IMR-90 (cell line): ENCODE data around the gene KRT78. TPM values are rescaled to one million over a fixed set of nuclear protein-coding genes. Genes with fewer than 3 reads are reported as not detected.

ENCODE experiments used
- ATAC-seq: fragments of 200-7000 bp; cut with Tn5 transposase; 2 replicates; pipeline ENCODE4 v1.9.1; 2020; ENCODE audit warnings: low read depth, mild to moderate bottlenecking, moderate library complexity
- BruUV-seq: library from RNA; stranded (reverse); fragments of 400-500 nt; replicated peaks from 2 replicates; lab custom pipeline; 2021; lab: Mats Ljungman, UMichigan
- CTCF ChIA-PET: fragments of 300-600 bp; formaldehyde crosslinking; extraction: SDS; loops from one replicate; lab custom pipeline; 2021; ENCODE audit warnings: antibody characterized with exemption; lab: Yijun Ruan, JAX
- POLR2A ChIA-PET: fragments of 300-600 bp; sonication (Branson Sonifier 250); formaldehyde crosslinking; loops from one replicate; lab custom pipeline; 2022; ENCODE audit warnings: antibody characterized with exemption; ENCODE audit not compliant: unreplicated experiment; lab: Charles Lee
- DNase-seq: peaks from one replicate; pipeline ENCODE4 v3.0.0; 2013
- H2AFZ ChIP-seq: replicated peaks from 2 replicates; pipeline ENCODE3; 2013; ENCODE audit warnings: low read length, mild to moderate bottlenecking; ENCODE audit not compliant: poor library complexity
- H2AK5ac ChIP-seq: 2 replicates; pipeline ENCODE4 v1.6.1; 2013; ENCODE audit warnings: low read depth, low read length, inconsistent platforms
- H2AK9ac ChIP-seq: replicated peaks from 2 replicates; pipeline ENCODE3; 2013; ENCODE audit warnings: mild to moderate bottlenecking, low read depth, low read length, moderate library complexity; ENCODE audit not compliant: poor library complexity
- H2BK120ac ChIP-seq: 2 replicates; pipeline ENCODE4 v1.6.1; 2013; ENCODE audit warnings: low read depth, low read length, inconsistent platforms
- H2BK15ac ChIP-seq: 3 replicates; pipeline ENCODE4 v1.6.1; 2013; ENCODE audit warnings: low read depth, low read length, inconsistent platforms
- H2BK20ac ChIP-seq: 2 replicates; pipeline ENCODE4 v1.6.1; 2013; ENCODE audit warnings: low read depth, mild to moderate bottlenecking, inconsistent platforms, low read length, moderate library complexity
- H2BK5ac ChIP-seq: 2 replicates; pipeline ENCODE4 v1.6.1; 2013; ENCODE audit warnings: mild to moderate bottlenecking, low read depth, low read length, inconsistent platforms; ENCODE audit not compliant: poor library complexity, severe bottlenecking
- H3K14ac ChIP-seq: replicated peaks from 2 replicates; pipeline ENCODE4 v1.6.1; 2013; ENCODE audit warnings: low read depth, low read length, inconsistent platforms
- H3K18ac ChIP-seq: 2 replicates; pipeline ENCODE4 v1.6.1; 2013; ENCODE audit warnings: low read depth, low read length, control low read depth
- H3K23ac ChIP-seq: 2 replicates; pipeline ENCODE4 v1.6.1; 2013; ENCODE audit warnings: low read depth, low read length, inconsistent platforms
- H3K27ac ChIP-seq: 2 replicates; pipeline ENCODE4 v1.5.1; 2013; ENCODE audit warnings: mild to moderate bottlenecking, control low read depth, low read length; ENCODE audit not compliant: insufficient read depth
- H3K27me3 ChIP-seq: 2 replicates; pipeline ENCODE4 v1.6.1; 2013; ENCODE audit warnings: low read length; ENCODE audit not compliant: control insufficient read depth, insufficient read depth
- H3K36me3 ChIP-seq: 2 replicates; pipeline ENCODE4 v1.6.1; 2013; ENCODE audit warnings: low read length, mixed read lengths; ENCODE audit not compliant: control insufficient read depth, insufficient read depth
- H3K4ac ChIP-seq: 2 replicates; pipeline ENCODE4 v1.6.1; 2013; ENCODE audit warnings: low read depth, low read length, inconsistent platforms
- H3K4me1 ChIP-seq: 2 replicates; pipeline ENCODE4 v1.6.1; 2013; ENCODE audit warnings: low read length, mixed read lengths; ENCODE audit not compliant: control insufficient read depth, insufficient read depth
- H3K4me2 ChIP-seq: 2 replicates; pipeline ENCODE4 v1.6.1; 2013; ENCODE audit warnings: low read depth, mild to moderate bottlenecking, control low read depth, low read length, moderate library complexity
- H3K4me3 ChIP-seq: 2 replicates; pipeline ENCODE4 v1.5.1; 2013; ENCODE audit warnings: low read depth, mild to moderate bottlenecking, control low read depth, low read length, moderate library complexity; ENCODE audit not compliant: insufficient read depth
- H3K56ac ChIP-seq: 2 replicates; pipeline ENCODE4 v1.6.1; 2013; ENCODE audit warnings: low read length, inconsistent platforms; ENCODE audit not compliant: insufficient read depth; ENCODE audit errors: extremely low read depth
- H3K79me1 ChIP-seq, 2 experiments: 2 replicates each; pipeline ENCODE4 v1.6.1; 2013; ENCODE audit warnings: low read length in 2 of 2, inconsistent platforms in 1 of 2, low read depth in 1 of 2
- H3K9ac ChIP-seq: 2 replicates; pipeline ENCODE4 v1.6.1; 2013; ENCODE audit warnings: low read depth, low read length, control low read depth
- H3K9me1 ChIP-seq: 2 replicates; pipeline ENCODE4 v1.6.1; 2013; ENCODE audit warnings: low read length, inconsistent platforms; ENCODE audit not compliant: insufficient read depth
- H3K9me3 ChIP-seq: 2 replicates; pipeline ENCODE4 v1.6.1; 2013; ENCODE audit warnings: low read length; ENCODE audit not compliant: control insufficient read depth, insufficient read depth
- H4K20me1 ChIP-seq: 2 replicates; pipeline ENCODE4 v1.6.1; 2013; ENCODE audit warnings: low read length, inconsistent platforms; ENCODE audit not compliant: insufficient read depth
- H4K5ac ChIP-seq: 2 replicates; pipeline ENCODE4 v1.6.1; 2013; ENCODE audit warnings: mild to moderate bottlenecking, low read depth, low read length, control low read depth
- H4K8ac ChIP-seq, 2 experiments: 2 replicates each; pipeline ENCODE4 v1.6.1; 2013; ENCODE audit warnings: low read depth in 2 of 2, low read length in 2 of 2, control low read depth in 1 of 2, inconsistent platforms in 1 of 2
- H4K91ac ChIP-seq: 2 replicates; pipeline ENCODE4 v1.6.1; 2013; ENCODE audit warnings: low read depth, low read length, inconsistent platforms; ENCODE audit not compliant: insufficient read depth
- BHLHE40 ChIP-seq: fragments of 150-350 bp; IDR thresholded peaks from 2 replicates; pipeline ENCODE4 v1.6.1; 2016; ENCODE audit warnings: mild to moderate bottlenecking, low read depth, low read length
- CEBPB ChIP-seq: IDR thresholded peaks from 2 replicates; pipeline ENCODE4 v1.6.1; 2012; ENCODE audit warnings: low read depth, low read length, improper control_type of control experiment
- FOS ChIP-seq: fragments of 150-350 bp; IDR thresholded peaks from 2 replicates; pipeline ENCODE4 v1.6.1; 2016; ENCODE audit warnings: low read depth, low read length
- MAFK ChIP-seq: IDR thresholded peaks from 2 replicates; pipeline ENCODE4 v1.6.1; 2012; ENCODE audit warnings: low read depth, low read length, improper control_type of control experiment
- MAZ ChIP-seq: IDR thresholded peaks from 2 replicates; pipeline ENCODE4 v1.6.1; 2012; ENCODE audit warnings: low read depth, mild to moderate bottlenecking, low read length, improper control_type of control experiment, moderate library complexity, borderline replicate concordance
- MXI1 ChIP-seq: IDR thresholded peaks from 2 replicates; pipeline ENCODE4 v1.6.1; 2012; ENCODE audit warnings: low read depth, mild to moderate bottlenecking, low read length, moderate library complexity, borderline replicate concordance
- NFE2L2 ChIP-seq: fragments of 150-350 bp; IDR thresholded peaks from 2 replicates; pipeline ENCODE4 v1.6.1; 2016; ENCODE audit warnings: low read depth, mild to moderate bottlenecking, low read length
- RCOR1 ChIP-seq: IDR thresholded peaks from 2 replicates; pipeline ENCODE4 v1.6.1; 2012; ENCODE audit warnings: mild to moderate bottlenecking, low read length, improper control_type of control experiment; ENCODE audit not compliant: insufficient replicate concordance
- RFX5 ChIP-seq: IDR thresholded peaks from 2 replicates; pipeline ENCODE4 v1.8.0; 2012; ENCODE audit warnings: low read depth, mild to moderate bottlenecking, low read length, moderate library complexity
- USF2 ChIP-seq: fragments of 150-350 bp; IDR thresholded peaks from 2 replicates; pipeline ENCODE4 v1.6.1; 2017; ENCODE audit warnings: mild to moderate bottlenecking, antibody characterized with exemption, low read length, low read depth
- WGBS, 2 experiments: methylation state at CpG; one replicate each; pipeline versions ENCODE4 v1.1.5 to v1.1.7; 2013; ENCODE audit warnings: missing lambda C conversion rate in 2 of 2; ENCODE audit not compliant: insufficient read length in 1 of 2; ENCODE audit errors: extremely low coverage in 2 of 2; 5-methylcytosine and 5-hydroxymethylcytosine counted together
- dilution Hi-C: fragments of 300-500 bp; cut with HindIII; formaldehyde crosslinking; loops from one replicate; pipeline ENCODE4 v1.14.3; 2018; ENCODE audit warnings: low sequenced_read_pairs; ENCODE audit not compliant: unreplicated experiment
- in situ Hi-C: fragments of 300-500 bp; cut with MboI; formaldehyde crosslinking; loops from 3 replicates; pipeline ENCODE4 v1.14.3; 2019; ENCODE audit warnings: low sequenced_read_pairs, inconsistent platforms, mixed read lengths
- intact Hi-C: fragments of 100-400 bp; cut with micrococcal nuclease; formaldehyde crosslinking; loops from 2 replicates; pipeline ENCODE4 v1.10.0; 2022
- polyA plus RNA-seq, 3 experiments: library from polyadenylated mRNA; depleted of rRNA; stranded (reverse); fragments of >200 nt; gene quantifications; 2 replicates each; pipeline ENCODE4 v1.2.3, GENCODE V29; 2012; ENCODE audit warnings: low replicate concordance in 1 of 3
- total RNA-seq: library from RNA; depleted of rRNA; stranded (reverse); fragments of >200 nt; gene quantifications from 2 replicates; pipeline ENCODE4 v1.2.3, GENCODE V29; 2012
- TF ChIP-seq, protein P1 (sequence below): fragments of 150-350 bp; IDR thresholded peaks from 2 replicates; pipeline ENCODE4 v1.6.1; 2016; ENCODE audit warnings: low read depth, mild to moderate bottlenecking, low read length, moderate library complexity, borderline replicate concordance

KRT78 gene
- total and polyA plus RNA-seq, 2 of the 4 experiments (the other 2 are of a cell fraction) = not detected

GRCh38 chr12:52818388-52818787 lies 30.4 kb downstream of the KRT78 start:
- H3K27me3 ChIP-seq = peaks cover 46% of the 10 kb centered on the region
- no peak overlapping the region for H4K8ac ChIP-seq
- BruUV-seq = no TSS peak
- no peak overlapping the region for H4K91ac ChIP-seq
- no peak overlapping the region for H2AFZ ChIP-seq
- TF ChIP-seq MXI1 (no peak), RCOR1 (no peak), NFE2L2 (no peak), MAZ (no peak), MAFK (no peak), BHLHE40 (no peak), CEBPB (no peak), USF2 (no peak), FOS (no peak), RFX5 (no peak)
- TF ChIP-seq, protein P1, sequence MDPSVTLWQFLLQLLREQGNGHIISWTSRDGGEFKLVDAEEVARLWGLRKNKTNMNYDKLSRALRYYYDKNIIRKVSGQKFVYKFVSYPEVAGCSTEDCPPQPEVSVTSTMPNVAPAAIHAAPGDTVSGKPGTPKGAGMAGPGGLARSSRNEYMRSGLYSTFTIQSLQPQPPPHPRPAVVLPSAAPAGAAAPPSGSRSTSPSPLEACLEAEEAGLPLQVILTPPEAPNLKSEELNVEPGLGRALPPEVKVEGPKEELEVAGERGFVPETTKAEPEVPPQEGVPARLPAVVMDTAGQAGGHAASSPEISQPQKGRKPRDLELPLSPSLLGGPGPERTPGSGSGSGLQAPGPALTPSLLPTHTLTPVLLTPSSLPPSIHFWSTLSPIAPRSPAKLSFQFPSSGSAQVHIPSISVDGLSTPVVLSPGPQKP = no peak
- H3K9me3 ChIP-seq = no peaks in the 10 kb centered on the region
- H3K27ac ChIP-seq = no peak overlapping the region
- dilution Hi-C loops = no loop called here
- H3K23ac ChIP-seq = no peak overlapping the region
- in situ Hi-C loops = no loop called here
- H2AK9ac ChIP-seq = no peak overlapping the region
- H4K5ac ChIP-seq = no peak overlapping the region
- H3K4me3 ChIP-seq = no peak overlapping the region
- DNase-seq (no peak), ATAC-seq (no peak; the same call in 1 of the 2 replicates)
- H4K20me1 ChIP-seq = no peaks in the 10 kb centered on the region; the same call in 1 of the 2 replicates
- CTCF ChIA-PET = interaction anchor here (0.6 kb wide), 1 partner anchor 629 kb away, joined by 3 read pairs; no protein-coding TSS in a partner anchor
- POLR2A ChIA-PET = no interaction called here
- H3K9me1 ChIP-seq = no peaks in the 10 kb centered on the region
- no peaks in the 10 kb centered on the region for H3K79me1 ChIP-seq
- H2AK5ac ChIP-seq = no peak overlapping the region
- no peak overlapping the region for H3K4ac ChIP-seq
- no peak overlapping the region for H2BK5ac ChIP-seq
- WGBS, 2 experiments = no CpG with 5 or more reads among the region's 7 CpGs
- H3K4me2 ChIP-seq = no peak overlapping the region
- no peak overlapping the region for H3K14ac ChIP-seq
- H2BK120ac ChIP-seq = no peak overlapping the region
- H3K9ac ChIP-seq = no peak overlapping the region
- no peak overlapping the region for H3K56ac ChIP-seq
- intact Hi-C loops = no loop called here
- no peak overlapping the region for H3K18ac ChIP-seq
- H2BK20ac ChIP-seq = no peak overlapping the region
- H2BK15ac ChIP-seq = no peak overlapping the region
- H3K36me3 ChIP-seq = no peaks in the 10 kb centered on the region
- H3K4me1 ChIP-seq = peaks cover 6% of the 10 kb centered on the region
